CD14-positive monocyte (primary cell): ENCODE data around the gene TMC6. TPM values are rescaled to one million over a fixed set of nuclear protein-coding genes. Genes with fewer than 3 reads are reported as not detected.

ENCODE experiments used
- DNase-seq, 3 donors: peaks; one replicate each; pipeline ENCODE4 v3.0.0-alpha.2; 2011 to 2022
- H2AFZ ChIP-seq: 2 replicates; pipeline ENCODE4 v1.6.0; 2012; ENCODE audit warnings: mild to moderate bottlenecking, low read depth, low read length, inconsistent platforms; ENCODE audit not compliant: insufficient read depth, poor library complexity, severe bottlenecking
- H3K27ac ChIP-seq, 2 donors: 1 replicate in 1 of 2; 2 replicates in 1 of 2; pipeline ENCODE4 v1.5.1; 2012 to 2013; ENCODE audit warnings: low read length in 2 of 2, control low read depth in 1 of 2, inconsistent platforms in 1 of 2, low read depth in 1 of 2, mild to moderate bottlenecking in 1 of 2
- H3K27me3 ChIP-seq, 2 donors: one replicate each; pipeline versions ENCODE4 v1.6.0 to v1.6.1; 2011 to 2013; ENCODE audit warnings: low read length in 2 of 2; ENCODE audit not compliant: control insufficient read depth in 2 of 2, insufficient read depth in 2 of 2
- H3K36me3 ChIP-seq, 2 donors: replicated peaks in 1 of 2; 1 replicate in 1 of 2; 2 replicates in 1 of 2; pipeline versions ENCODE4 v1.5.1 to v1.6.1; 2012 to 2013; ENCODE audit warnings: low read length in 2 of 2, control low read depth in 1 of 2, inconsistent platforms in 1 of 2, mild to moderate bottlenecking in 1 of 2; ENCODE audit not compliant: insufficient read depth in 2 of 2, control insufficient read depth in 1 of 2
- H3K4me1 ChIP-seq, 2 donors: 1 replicate in 1 of 2; 2 replicates in 1 of 2; pipeline versions ENCODE4 v1.5.1 to v1.6.1; 2012 to 2013; ENCODE audit warnings: low read length in 2 of 2, control low read depth in 1 of 2, inconsistent platforms in 1 of 2, mild to moderate bottlenecking in 1 of 2, moderate library complexity in 1 of 2; ENCODE audit not compliant: insufficient read depth in 2 of 2, control insufficient read depth in 1 of 2
- H3K4me2 ChIP-seq: replicated peaks from 2 replicates; pipeline ENCODE3; 2012; ENCODE audit warnings: low read length, moderate library complexity, mild to moderate bottlenecking; ENCODE audit not compliant: poor library complexity, severe bottlenecking; ENCODE audit errors: extremely low read depth
- H3K4me3 ChIP-seq, 3 experiments: fragments of 200-600 bp in 1 of 3; sonication (generic) in 1 of 3; replicated peaks in 1 of 3; 1 replicate in 2 of 3; 2 replicates in 1 of 3; pipeline ENCODE4 v1.5.1; 2011 to 2013; ENCODE audit warnings: low read length in 3 of 3, mild to moderate bottlenecking in 3 of 3, control low read depth in 2 of 3, low read depth in 2 of 3, inconsistent platforms in 1 of 3, moderate library complexity in 1 of 3
- H3K79me2 ChIP-seq: 2 replicates; pipeline ENCODE4 v1.6.0; 2012; ENCODE audit warnings: mild to moderate bottlenecking, control low read depth, inconsistent platforms, low read length, moderate library complexity; ENCODE audit not compliant: insufficient read depth
- H3K9ac ChIP-seq: 2 replicates; pipeline ENCODE4 v1.6.0; 2017; ENCODE audit warnings: low read length, mild to moderate bottlenecking; ENCODE audit not compliant: insufficient read depth, poor library complexity, severe bottlenecking
- H3K9me3 ChIP-seq, 2 donors: replicated peaks in 1 of 2; 1 replicate in 1 of 2; 2 replicates in 1 of 2; pipeline versions ENCODE4 v1.5.1 to v1.6.1; 2012 to 2013; ENCODE audit warnings: low read length in 2 of 2, control low read depth in 1 of 2; ENCODE audit not compliant: control insufficient read depth in 1 of 2, insufficient read depth in 1 of 2
- H4K20me1 ChIP-seq: 2 replicates; pipeline ENCODE4 v1.6.0; 2012; ENCODE audit warnings: mild to moderate bottlenecking, low read length, control low read depth, moderate library complexity; ENCODE audit not compliant: insufficient read depth
- H3K27ac Mint-ChIP-seq, 7 donors: one replicate each; pipeline ENCODE4 v1.8.0; 2020; ENCODE audit warnings: mild to moderate bottlenecking in 7 of 7, mixed read lengths in 7 of 7, moderate library complexity in 6 of 7, inconsistent platforms in 2 of 7
- H3K27me3 Mint-ChIP-seq, 3 donors: one replicate each; pipeline ENCODE4 v1.8.0; 2021 to 2022; ENCODE audit warnings: low read depth in 3 of 3, mild to moderate bottlenecking in 3 of 3, mixed read lengths in 3 of 3, moderate library complexity in 3 of 3, inconsistent platforms in 1 of 3
- H3K36me3 Mint-ChIP-seq, 2 donors: one replicate each; pipeline ENCODE4 v1.8.0; 2020; ENCODE audit warnings: mixed read lengths in 2 of 2, inconsistent platforms in 1 of 2, mild to moderate bottlenecking in 1 of 2
- H3K4me1 Mint-ChIP-seq: one replicate; pipeline ENCODE4 v1.8.0; 2020; ENCODE audit warnings: mild to moderate bottlenecking, mixed read lengths
- H3K4me3 Mint-ChIP-seq, 2 donors: one replicate each; pipeline ENCODE4 v1.8.0; 2020; ENCODE audit warnings: mild to moderate bottlenecking in 2 of 2, mixed read lengths in 2 of 2, moderate library complexity in 1 of 2
- H3K9me3 Mint-ChIP-seq, 7 donors: one replicate each; pipeline ENCODE4 v1.8.0; 2020 to 2022; ENCODE audit warnings: mixed read lengths in 7 of 7, mild to moderate bottlenecking in 6 of 7, moderate library complexity in 6 of 7, inconsistent platforms in 2 of 7
- WGBS: methylation state at CpG from one replicate; pipeline ENCODE4 v1.1.5; 2013; ENCODE audit warnings: missing lambda C conversion rate; ENCODE audit not compliant: insufficient coverage; 5-methylcytosine and 5-hydroxymethylcytosine counted together
- intact Hi-C, 2 donors: fragments of 100-400 bp; cut with micrococcal nuclease; formaldehyde crosslinking; loops; one replicate each; pipeline versions ENCODE4 v1.15.0 to v1.15.1; 2023
- polyA plus RNA-seq, 3 donors: library from polyadenylated mRNA; depleted of rRNA in 1 of 3; unstranded in 2 of 3; stranded (reverse) in 1 of 3; fragments of 300-500 nt in 2 of 3; fragments of >200 nt in 1 of 3; fragmentation: Illumina TruSeq in 2 of 3; gene quantifications; 1 replicate in 2 of 3; 2 replicates in 1 of 3; pipeline ENCODE4 v1.2.3, GENCODE V29; 2012 to 2021
- TF ChIP-seq, protein P1 (sequence below): fragments of 200-600 bp; IDR thresholded peaks from one replicate; pipeline ENCODE4 v1.8.0; 2022; ENCODE audit warnings: antibody characterized with exemption, mild to moderate bottlenecking

The TMC6 gene
- polyA plus RNA-seq, 3 donors, result 60.1 to 107 (median 79.2) TPM

DNA sequence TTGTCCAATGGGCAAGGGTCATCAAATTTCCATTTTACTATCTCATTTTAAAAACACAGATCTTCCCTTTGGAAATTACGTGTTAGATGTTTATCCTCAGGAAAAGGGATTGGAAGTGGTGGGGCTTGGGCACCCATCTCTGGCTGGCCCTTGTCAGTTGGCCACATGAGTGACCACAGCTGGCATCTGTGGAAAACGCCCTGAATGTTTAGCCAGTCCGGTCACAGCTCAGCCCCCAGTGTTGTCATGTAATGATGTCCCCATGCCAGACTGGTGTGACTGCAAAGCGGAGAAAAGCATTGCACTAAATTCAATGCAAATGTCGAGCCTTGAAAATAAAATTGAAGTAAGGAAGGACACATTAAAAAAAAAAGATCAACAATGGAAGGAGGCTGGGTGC, 53.0 kb downstream of the TMC6 start:
- intact Hi-C loops, result no loop called here
- Mint-ChIP-seq H3K27me3 (peaks cover 0 to 1% (median 0%) of the 10 kb centered on the region in 3 donors), H3K27ac (no peak overlapping the region), H3K4me3 (no peak overlapping the region), H3K9me3 (peaks cover 0 to 4% (median 0%) of the 10 kb centered on the region in 7 donors), H3K4me1 (no peaks in the 10 kb centered on the region), H3K36me3 (peaks cover 74 to 86% of the 10 kb centered on the region in 2 donors)
- 100% methylated on average over 4 of the region's 5 CpGs for WGBS
- peaks cover 79 to 99% of the 10 kb centered on the region in 2 donors for H3K36me3 ChIP-seq
- H3K27ac ChIP-seq, result no peak overlapping the region
- no peak overlapping the region for H2AFZ ChIP-seq
- no peaks in the 10 kb centered on the region for H3K9me3 ChIP-seq
- no peak for DNase-seq
- H3K4me3 ChIP-seq, result no peak overlapping the region
- H3K9ac ChIP-seq, result no peak overlapping the region
- H3K4me1 ChIP-seq, result no peaks in the 10 kb centered on the region
- H3K4me2 ChIP-seq, result no peak overlapping the region
- no peaks in the 10 kb centered on the region for H3K27me3 ChIP-seq
- no peaks in the 10 kb centered on the region for H3K79me2 ChIP-seq
- no peaks in the 10 kb centered on the region for H4K20me1 ChIP-seq
- TF ChIP-seq, protein P1, sequence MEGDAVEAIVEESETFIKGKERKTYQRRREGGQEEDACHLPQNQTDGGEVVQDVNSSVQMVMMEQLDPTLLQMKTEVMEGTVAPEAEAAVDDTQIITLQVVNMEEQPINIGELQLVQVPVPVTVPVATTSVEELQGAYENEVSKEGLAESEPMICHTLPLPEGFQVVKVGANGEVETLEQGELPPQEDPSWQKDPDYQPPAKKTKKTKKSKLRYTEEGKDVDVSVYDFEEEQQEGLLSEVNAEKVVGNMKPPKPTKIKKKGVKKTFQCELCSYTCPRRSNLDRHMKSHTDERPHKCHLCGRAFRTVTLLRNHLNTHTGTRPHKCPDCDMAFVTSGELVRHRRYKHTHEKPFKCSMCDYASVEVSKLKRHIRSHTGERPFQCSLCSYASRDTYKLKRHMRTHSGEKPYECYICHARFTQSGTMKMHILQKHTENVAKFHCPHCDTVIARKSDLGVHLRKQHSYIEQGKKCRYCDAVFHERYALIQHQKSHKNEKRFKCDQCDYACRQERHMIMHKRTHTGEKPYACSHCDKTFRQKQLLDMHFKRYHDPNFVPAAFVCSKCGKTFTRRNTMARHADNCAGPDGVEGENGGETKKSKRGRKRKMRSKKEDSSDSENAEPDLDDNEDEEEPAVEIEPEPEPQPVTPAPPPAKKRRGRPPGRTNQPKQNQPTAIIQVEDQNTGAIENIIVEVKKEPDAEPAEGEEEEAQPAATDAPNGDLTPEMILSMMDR, result no peak

DNA sequence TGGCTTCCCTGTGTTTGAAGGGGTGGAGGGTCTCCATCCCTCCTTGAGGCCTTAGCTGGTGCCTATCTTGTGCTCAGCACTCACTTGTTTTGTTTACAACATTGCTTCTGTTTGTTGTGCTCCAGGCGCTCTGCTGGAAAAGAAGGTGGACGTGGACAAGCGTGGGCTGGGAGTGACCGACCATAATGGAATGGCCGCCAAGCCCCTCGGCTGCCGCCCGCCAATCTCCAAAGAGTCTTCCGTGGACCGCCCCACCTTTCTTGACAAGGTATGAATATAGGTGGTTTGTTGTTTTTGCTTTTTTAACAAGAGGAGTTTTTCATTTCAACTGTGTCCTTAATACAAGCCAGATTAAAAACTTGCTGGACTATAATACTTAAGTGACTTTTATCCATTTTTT, 53.5 kb downstream of the TMC6 start:
- H3K4me2 ChIP-seq, result no peak overlapping the region
- no peaks in the 10 kb centered on the region for H3K4me1 ChIP-seq
- H3K79me2 ChIP-seq, result no peaks in the 10 kb centered on the region
- Mint-ChIP-seq H3K27ac (no peak overlapping the region), H3K4me3 (no peak overlapping the region), H3K9me3 (peaks cover 0 to 4% (median 0%) of the 10 kb centered on the region in 7 donors), H3K36me3 (peaks cover 74 to 87% of the 10 kb centered on the region in 2 donors), H3K27me3 (peaks cover 0 to 1% (median 0%) of the 10 kb centered on the region in 3 donors), H3K4me1 (no peaks in the 10 kb centered on the region)
- no peaks in the 10 kb centered on the region for H3K27me3 ChIP-seq
- no peaks in the 10 kb centered on the region for H4K20me1 ChIP-seq
- no peak overlapping the region for H3K4me3 ChIP-seq
- peaks cover 77 to 99% of the 10 kb centered on the region in 2 donors for H3K36me3 ChIP-seq
- no peak overlapping the region for H3K27ac ChIP-seq
- DNase-seq, result no peak
- intact Hi-C loops, result no loop called here
- no peak overlapping the region for H2AFZ ChIP-seq
- 100% methylated on average over 4 of the region's 10 CpGs for WGBS
- no peaks in the 10 kb centered on the region for H3K9me3 ChIP-seq
- H3K9ac ChIP-seq, result no peak overlapping the region
- TF ChIP-seq, protein P1, result no peak
